Mucosa of rectum (tissue), 2 donors: ENCODE data around the gene ORAI3.

Experiments used
- H3K27ac ChIP-seq, 2 donors: one replicate each; pipeline ENCODE4 v1.7.0; 2013; ENCODE audit warnings: inconsistent platforms in 2 of 2, low read depth in 2 of 2, low read length in 2 of 2
- H3K27me3 ChIP-seq, 2 donors: one replicate each; pipeline ENCODE4 v1.7.0; 2013; ENCODE audit warnings: low read length in 2 of 2; ENCODE audit not compliant: control insufficient read depth in 2 of 2, insufficient read depth in 2 of 2
- H3K36me3 ChIP-seq, 2 donors: one replicate each; pipeline ENCODE4 v1.7.0; 2013; ENCODE audit warnings: low read length in 2 of 2; ENCODE audit not compliant: control insufficient read depth in 2 of 2, insufficient read depth in 2 of 2
- H3K4me1 ChIP-seq, 2 donors: one replicate each; pipeline ENCODE4 v1.7.0; 2013; ENCODE audit warnings: low read length in 2 of 2, mild to moderate bottlenecking in 1 of 2; ENCODE audit not compliant: control insufficient read depth in 2 of 2, insufficient read depth in 2 of 2
- H3K4me3 ChIP-seq, 2 donors: one replicate each; pipeline ENCODE4 v1.7.0; 2013; ENCODE audit warnings: low read length in 2 of 2
- H3K9ac ChIP-seq, 2 donors: one replicate each; pipeline ENCODE4 v1.7.0; 2013; ENCODE audit warnings: low read length in 2 of 2, low read depth in 1 of 2, mild to moderate bottlenecking in 1 of 2
- H3K9me3 ChIP-seq, 2 donors: one replicate each; pipeline ENCODE4 v1.7.0; 2013; ENCODE audit warnings: low read length in 2 of 2; ENCODE audit not compliant: control insufficient read depth in 2 of 2
- donor health status: healthy.
- donor health status: Normal muscosa, but diverticular disease.

ORAI3 gene

DNA sequence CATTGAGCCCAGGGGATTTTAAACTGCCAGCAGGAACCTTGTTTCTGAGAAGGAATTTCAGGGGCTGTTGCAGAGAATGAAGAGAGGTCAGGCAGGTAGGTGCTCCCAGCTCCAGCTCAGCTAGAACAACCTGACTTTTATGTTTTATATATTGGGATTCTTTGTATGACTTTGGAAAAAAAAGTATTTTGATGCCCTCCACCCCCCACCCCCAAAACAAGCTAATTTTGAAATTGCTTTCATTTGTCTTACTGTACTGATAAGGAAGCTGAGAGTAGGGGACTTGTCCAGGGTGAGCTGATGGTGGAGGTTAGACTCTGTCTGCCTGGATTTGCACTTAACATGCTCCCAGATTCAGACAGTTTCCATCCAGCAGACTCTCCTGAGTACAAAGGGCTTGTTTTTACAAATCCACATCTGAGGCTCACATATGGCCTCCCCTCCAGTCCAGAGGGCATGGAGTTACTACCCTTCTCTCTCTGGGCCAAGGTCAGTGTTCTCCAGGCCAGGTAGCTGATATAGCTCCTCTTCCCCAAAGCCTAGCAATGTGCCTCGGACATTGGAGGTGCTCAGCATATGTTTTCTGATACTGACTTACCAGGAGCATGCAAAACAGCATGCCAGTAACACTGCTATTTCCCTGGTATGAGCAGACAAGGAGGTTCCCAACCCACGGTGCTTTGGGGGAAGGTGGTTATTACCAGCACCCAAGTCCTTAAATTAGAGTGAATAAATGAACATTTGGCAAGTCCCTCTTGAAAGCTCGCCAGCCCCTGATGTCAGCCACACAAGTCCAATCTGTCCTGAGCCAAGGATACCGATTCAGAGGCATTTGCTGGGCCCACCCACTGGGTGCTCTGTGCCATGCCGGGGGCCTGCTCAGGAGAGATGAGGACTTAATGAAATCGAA lies 50.2 kb downstream of the ORAI3 start:
- no peak overlapping the region for H3K9ac ChIP-seq
- no peak overlapping the region for H3K27ac ChIP-seq
- H3K4me1 ChIP-seq = peaks cover 4 to 12% of the 10 kb centered on the region in 2 donors
- H3K36me3 ChIP-seq = no peaks in the 10 kb centered on the region
- peaks cover 0 to 6% of the 10 kb centered on the region in 2 donors for H3K27me3 ChIP-seq
- no peaks in the 10 kb centered on the region for H3K9me3 ChIP-seq
- no peak overlapping the region for H3K4me3 ChIP-seq

DNA sequence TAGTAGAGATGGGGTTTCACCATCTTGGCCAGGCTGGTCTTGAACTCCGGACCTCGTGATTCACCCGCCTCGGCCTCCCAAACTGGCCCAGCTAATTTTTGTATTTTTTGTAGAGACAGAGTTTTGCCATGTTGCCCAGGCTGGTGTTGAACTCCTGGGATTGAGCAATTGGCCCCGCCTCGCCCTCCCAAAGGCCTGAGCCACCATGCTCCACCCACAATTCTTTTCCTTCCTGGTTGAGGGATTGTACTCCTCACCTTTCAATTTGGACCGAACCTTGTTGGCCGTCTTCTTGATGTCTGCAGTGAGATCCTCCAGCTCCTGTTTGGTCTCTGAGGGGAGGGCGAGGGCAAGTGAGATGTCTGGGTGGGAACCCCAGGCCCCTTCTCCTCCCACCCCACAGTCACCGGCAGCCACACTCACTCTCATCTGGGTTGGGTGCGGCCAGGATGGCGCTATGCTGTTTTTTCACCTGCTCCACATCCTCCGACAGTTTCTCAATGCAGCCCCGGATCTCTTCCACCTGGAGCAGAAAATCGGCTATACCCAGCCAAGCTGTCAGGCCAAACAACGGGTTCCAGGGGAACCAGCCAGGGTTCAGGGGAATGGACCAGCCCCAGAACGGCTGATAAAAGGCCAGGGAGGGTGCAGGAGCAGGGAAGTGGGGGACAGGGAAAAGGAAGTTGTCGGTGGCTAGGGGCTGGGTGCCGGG lies 52.0 kb downstream of the ORAI3 start:
- Histone ChIP-seq H3K9me3 (no peaks in the 10 kb centered on the region), H3K27me3 (peaks cover 0 to 9% of the 10 kb centered on the region in 2 donors), H3K4me1 (peaks cover 4 to 12% of the 10 kb centered on the region in 2 donors), H3K36me3 (no peaks in the 10 kb centered on the region), H3K27ac (no peak overlapping the region), H3K9ac (no peak overlapping the region), H3K4me3 (no peak overlapping the region)

DNA sequence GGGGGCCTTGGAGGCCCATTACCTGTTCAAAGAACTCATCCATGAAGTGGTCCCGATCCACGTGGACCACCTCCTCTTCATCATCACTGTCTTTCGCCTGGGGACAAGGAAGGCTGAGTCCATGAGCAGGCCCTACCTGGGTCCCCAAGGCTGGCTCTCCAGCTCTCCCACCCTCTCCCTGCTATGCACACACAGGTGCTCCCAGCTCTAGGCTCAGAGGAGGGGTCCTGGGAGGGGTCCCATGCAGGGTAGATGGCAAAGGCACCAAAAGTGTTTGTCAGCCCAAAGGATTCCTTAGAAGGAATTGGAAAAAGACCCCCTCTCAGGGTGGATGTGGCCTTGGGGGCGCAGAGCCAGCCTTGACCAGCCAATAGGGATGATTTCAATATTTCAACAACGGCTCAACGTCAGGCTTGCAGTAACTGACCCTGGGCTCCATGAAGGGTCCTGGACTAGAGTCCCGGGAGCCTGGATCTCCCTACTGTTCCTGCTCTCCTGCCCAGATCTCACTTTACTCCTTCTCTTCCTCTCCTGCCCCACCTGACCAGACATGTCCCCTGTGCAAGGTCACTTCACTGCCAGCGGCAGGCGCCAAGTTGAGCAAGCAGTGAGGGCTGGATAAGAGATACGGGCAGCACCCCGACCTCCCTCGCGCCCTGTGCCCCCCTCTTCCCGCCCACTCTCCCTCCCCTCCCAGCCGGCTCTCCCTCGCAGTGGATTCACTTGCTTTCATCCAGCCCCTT lies 52.8 kb downstream of the ORAI3 start:
- H3K27ac ChIP-seq = no peak overlapping the region

DNA sequence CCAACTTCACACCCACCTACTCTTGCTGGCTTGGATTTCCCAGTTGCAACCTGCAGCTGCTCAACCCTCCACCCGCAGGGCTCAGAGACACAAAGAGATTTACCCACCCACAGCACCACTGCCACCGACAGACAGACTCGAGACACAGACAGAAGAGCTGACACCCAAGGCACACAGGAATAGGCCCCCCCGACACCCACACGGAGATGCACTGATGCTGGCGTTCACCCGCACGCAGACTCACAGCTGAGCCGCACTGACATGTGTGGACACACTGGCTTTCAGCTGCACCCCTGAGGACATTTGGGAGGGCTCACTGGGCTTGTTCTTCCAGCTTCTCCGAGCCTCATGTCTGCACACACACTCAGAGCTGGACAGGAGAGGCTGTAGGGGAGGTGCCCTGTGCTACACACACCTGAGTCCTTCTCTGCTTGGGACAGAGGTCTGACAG lies 53.4 kb downstream of the ORAI3 start:
- Histone ChIP-seq H3K4me3 (no peak overlapping the region), H3K27me3 (peaks cover 0 to 11% of the 10 kb centered on the region in 2 donors), H3K27ac (no peak overlapping the region), H3K36me3 (no peaks in the 10 kb centered on the region), H3K9ac (no peak overlapping the region), H3K4me1 (peaks cover 0 to 4% of the 10 kb centered on the region in 2 donors), H3K9me3 (no peaks in the 10 kb centered on the region)

More for the DNA sequence above, 52.8 kb downstream of the ORAI3 start:
- H3K36me3 ChIP-seq = no peaks in the 10 kb centered on the region
- H3K4me1 ChIP-seq = peaks cover 2 to 8% of the 10 kb centered on the region in 2 donors
- H3K27me3 ChIP-seq = peaks cover 0 to 9% of the 10 kb centered on the region in 2 donors
- no peak overlapping the region for H3K4me3 ChIP-seq
- no peaks in the 10 kb centered on the region for H3K9me3 ChIP-seq
- no peak overlapping the region for H3K9ac ChIP-seq

DNA sequence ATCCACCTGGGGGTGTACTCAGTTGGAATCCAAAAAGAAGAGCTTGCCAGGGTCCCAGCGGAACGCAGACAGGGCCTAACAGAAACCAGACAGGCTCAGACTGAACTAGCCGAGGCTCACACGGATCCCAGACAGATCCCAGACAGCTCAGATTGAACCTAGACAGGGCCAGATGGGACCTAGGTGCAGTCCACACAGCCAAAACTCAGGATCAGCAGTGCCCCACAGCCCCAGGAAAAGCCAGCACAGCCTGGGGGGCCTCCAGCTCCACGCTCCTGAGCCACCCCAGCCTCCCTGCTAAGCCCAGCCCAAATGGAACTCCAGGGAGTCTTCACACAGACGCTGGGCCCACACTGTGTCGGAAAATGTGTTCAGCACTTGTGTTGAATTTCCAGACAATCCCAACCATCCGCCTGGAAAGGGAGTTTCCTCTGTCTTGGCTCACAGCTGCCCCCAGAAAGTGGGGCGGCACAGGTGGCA lies 54.0 kb downstream of the ORAI3 start:
- Histone ChIP-seq H3K4me1 (no peaks in the 10 kb centered on the region), H3K36me3 (no peaks in the 10 kb centered on the region), H3K4me3 (no peak overlapping the region), H3K27ac (no peak overlapping the region), H3K9ac (no peak overlapping the region), H3K27me3 (peaks cover 5 to 12% of the 10 kb centered on the region in 2 donors), H3K9me3 (no peaks in the 10 kb centered on the region)

DNA sequence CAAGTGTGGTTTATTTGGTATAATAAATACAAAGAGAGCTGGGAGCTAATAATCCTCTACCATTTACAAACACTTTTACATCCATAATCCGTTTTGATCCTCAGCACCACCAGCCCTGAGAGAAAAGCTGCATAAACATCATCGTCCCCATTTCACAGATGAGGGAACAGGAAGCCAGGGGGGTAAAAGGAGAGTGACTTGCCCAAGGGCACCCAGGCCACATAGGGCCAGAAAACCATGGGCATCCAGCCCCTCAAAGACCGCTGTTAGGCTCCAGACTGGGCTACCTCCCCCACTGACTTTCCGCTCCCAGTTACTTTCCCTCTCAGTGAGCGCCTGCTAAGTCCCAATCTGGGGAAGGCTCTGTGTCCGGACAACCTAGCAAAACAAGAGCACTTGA lies 54.9 kb downstream of the ORAI3 start:
- H3K4me1 ChIP-seq = no peaks in the 10 kb centered on the region
- H3K36me3 ChIP-seq = no peaks in the 10 kb centered on the region
- H3K9me3 ChIP-seq = no peaks in the 10 kb centered on the region
- no peak overlapping the region for H3K27ac ChIP-seq
- H3K9ac ChIP-seq = no peak overlapping the region
- H3K27me3 ChIP-seq = peaks cover 6 to 14% of the 10 kb centered on the region in 2 donors
- H3K4me3 ChIP-seq = no peak overlapping the region
